ENCODE results near the gene BCORL1.

BCORL1 gene

DNA sequence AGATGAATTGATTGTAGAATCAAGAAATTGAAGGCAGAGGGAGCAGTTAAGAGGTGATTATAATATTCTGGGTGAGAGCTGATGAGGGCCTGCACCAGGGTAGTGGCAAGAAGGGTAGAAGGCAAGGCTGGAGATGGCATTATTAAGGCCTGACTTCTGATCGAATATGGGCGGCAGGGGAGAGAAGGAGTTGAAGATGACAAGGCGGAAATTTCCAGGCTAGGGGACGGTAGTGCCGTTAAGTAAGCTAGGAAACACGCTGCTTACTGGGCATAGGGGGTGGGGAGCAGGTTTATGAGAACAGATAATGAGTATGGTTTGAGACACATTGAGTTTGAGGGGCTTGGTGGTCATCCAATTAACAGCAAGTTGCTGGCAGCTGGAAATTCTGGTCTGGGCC lies 19.5 kb downstream of the BCORL1 start:
- no peaks in the 10 kb centered on the region for H4K20me1 ChIP-seq (ENCODE audit: insufficient read depth)
- no peak overlapping the region for H3K4me2 ChIP-seq
- no peak overlapping the region for H3K4me3 ChIP-seq (IDR thresholded peaks at IDR 0.05; ENCODE audit: insufficient read depth, low read depth, low read length)
- H3K27me3 ChIP-seq (ENCODE audit: insufficient read depth, low read depth): no peaks in the 10 kb centered on the region
- no peaks in the 10 kb centered on the region for H3K79me2 ChIP-seq (ENCODE audit: insufficient read depth, low read depth)
- no peaks in the 10 kb centered on the region for H3K36me3 ChIP-seq (ENCODE audit: insufficient read depth)
- H2AFZ ChIP-seq (ENCODE audit: low read depth): no peak overlapping the region
- no peak overlapping the region for H3K27ac ChIP-seq
- TF ChIP-seq, protein P1, sequence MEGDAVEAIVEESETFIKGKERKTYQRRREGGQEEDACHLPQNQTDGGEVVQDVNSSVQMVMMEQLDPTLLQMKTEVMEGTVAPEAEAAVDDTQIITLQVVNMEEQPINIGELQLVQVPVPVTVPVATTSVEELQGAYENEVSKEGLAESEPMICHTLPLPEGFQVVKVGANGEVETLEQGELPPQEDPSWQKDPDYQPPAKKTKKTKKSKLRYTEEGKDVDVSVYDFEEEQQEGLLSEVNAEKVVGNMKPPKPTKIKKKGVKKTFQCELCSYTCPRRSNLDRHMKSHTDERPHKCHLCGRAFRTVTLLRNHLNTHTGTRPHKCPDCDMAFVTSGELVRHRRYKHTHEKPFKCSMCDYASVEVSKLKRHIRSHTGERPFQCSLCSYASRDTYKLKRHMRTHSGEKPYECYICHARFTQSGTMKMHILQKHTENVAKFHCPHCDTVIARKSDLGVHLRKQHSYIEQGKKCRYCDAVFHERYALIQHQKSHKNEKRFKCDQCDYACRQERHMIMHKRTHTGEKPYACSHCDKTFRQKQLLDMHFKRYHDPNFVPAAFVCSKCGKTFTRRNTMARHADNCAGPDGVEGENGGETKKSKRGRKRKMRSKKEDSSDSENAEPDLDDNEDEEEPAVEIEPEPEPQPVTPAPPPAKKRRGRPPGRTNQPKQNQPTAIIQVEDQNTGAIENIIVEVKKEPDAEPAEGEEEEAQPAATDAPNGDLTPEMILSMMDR (conservative IDR thresholded peaks at IDR 0.05; ENCODE audit: low read depth, low read length): no peak
- no peaks in the 10 kb centered on the region for H3K4me1 ChIP-seq (ENCODE audit: low read depth, poor library complexity, severe bottlenecking)
- H3K9ac ChIP-seq: no peak overlapping the region

DNA sequence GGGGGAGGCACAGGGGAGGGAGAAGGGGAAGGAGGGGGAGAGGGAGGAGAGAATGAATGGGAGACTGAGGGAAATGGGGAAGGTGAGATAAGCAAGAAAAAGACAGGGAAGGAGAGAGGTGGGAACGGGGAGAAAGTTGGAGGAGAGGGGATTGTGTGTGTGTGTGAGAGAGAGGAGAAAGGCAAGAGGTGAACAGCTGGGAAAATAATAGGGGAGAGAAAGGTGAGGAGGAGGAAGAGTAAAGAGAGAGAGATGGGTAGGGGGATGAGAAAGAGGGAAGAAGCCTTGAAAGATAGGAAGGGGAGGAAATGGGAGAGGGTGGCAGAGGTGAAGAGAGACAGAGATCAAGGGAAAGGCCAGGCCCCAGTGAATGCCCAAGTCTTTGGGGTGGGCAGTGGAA lies 20.1 kb downstream of the BCORL1 start:
- Histone ChIP-seq H2AFZ (ENCODE audit: low read depth) (no peak overlapping the region), H3K4me1 (ENCODE audit: low read depth, poor library complexity, severe bottlenecking) (no peaks in the 10 kb centered on the region), H3K27me3 (ENCODE audit: insufficient read depth, low read depth) (no peaks in the 10 kb centered on the region), H3K4me2 (no peak overlapping the region), H3K9ac (no peak overlapping the region), H3K79me2 (ENCODE audit: insufficient read depth, low read depth) (no peaks in the 10 kb centered on the region), H3K4me3 (IDR thresholded peaks at IDR 0.05; ENCODE audit: insufficient read depth, low read depth, low read length) (no peak overlapping the region), H3K27ac (no peak overlapping the region), H3K36me3 (ENCODE audit: insufficient read depth) (no peaks in the 10 kb centered on the region), H4K20me1 (ENCODE audit: insufficient read depth) (no peaks in the 10 kb centered on the region)
- TF ChIP-seq, protein P1 (conservative IDR thresholded peaks at IDR 0.05; ENCODE audit: low read depth, low read length): no peak

DNA sequence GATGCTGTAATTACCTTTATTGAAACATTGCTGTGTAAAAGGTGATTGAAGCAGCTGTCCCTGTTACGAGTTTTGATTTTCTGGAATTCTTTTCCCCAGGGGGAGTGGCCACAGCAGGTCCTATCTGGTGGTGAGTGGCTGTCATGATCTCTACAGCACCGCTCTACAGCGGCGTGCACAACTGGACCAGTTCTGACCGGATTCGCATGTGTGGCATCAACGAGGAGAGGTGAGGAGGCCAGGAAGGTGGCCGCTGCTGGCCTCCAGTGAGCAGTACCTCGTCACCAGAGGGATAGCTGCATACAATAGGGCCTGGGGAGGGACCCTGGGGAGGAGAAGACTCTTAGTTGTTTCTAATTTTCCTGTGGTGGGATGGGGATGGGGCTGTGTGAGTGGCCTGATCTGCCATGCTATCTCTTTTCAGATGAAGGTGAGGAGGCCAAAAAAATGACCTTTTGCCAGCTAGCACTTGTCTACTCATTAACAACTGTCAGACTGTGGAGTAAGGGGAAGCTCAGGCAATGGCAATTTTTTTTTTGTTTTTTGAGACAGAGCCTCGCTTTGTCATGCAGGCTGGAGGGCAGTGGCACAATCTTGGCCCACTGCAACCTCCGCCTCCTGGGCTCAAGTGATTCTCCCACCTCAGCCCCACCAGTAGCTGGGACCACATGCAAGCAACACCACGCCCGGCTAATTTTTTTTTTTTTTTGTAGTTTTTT lies 22.8 kb downstream of the BCORL1 start:
- Histone ChIP-seq H4K20me1 (ENCODE audit: insufficient read depth) (no peaks in the 10 kb centered on the region), H3K9ac (no peak overlapping the region), H3K27ac (no peak overlapping the region), H3K4me3 (IDR thresholded peaks at IDR 0.05; ENCODE audit: insufficient read depth, low read depth, low read length) (no peak overlapping the region), H3K27me3 (ENCODE audit: insufficient read depth, low read depth) (no peaks in the 10 kb centered on the region), H3K4me2 (no peak overlapping the region), H2AFZ (ENCODE audit: low read depth) (no peak overlapping the region), H3K36me3 (ENCODE audit: insufficient read depth) (no peaks in the 10 kb centered on the region), H3K4me1 (ENCODE audit: low read depth, poor library complexity, severe bottlenecking) (no peaks in the 10 kb centered on the region), H3K79me2 (ENCODE audit: insufficient read depth, low read depth) (no peaks in the 10 kb centered on the region)
- TF ChIP-seq, protein P1 (conservative IDR thresholded peaks at IDR 0.05; ENCODE audit: low read depth, low read length): no peak

DNA sequence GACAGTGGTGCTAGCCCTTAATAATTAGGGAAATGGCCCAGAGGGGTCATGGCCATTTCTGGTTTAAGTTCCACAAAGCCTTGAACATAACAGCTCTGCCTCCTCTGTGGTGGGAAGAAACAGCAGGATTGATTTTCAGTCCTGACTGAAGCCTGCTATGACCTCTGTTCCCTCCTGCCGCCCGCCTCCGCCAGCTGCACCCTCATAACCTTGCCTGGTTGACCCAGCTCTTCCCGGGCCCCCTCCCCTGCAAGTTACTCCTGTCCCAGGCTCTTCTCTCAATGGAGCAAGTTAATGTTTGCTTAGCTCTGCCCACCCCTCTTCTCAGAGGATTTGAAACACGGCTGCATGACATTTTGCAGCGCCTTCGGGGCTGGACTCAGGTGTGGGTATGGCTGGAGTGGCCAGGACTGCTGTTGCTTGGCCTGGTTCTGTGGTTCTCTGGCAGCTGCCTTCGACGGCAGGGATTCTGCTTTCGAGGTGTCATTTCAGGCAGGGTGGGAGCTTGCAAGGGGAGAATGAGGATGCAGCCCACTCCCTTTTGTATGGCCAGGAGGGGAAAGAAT lies 27.3 kb downstream of the BCORL1 start:
- H3K9ac ChIP-seq: no peak overlapping the region
- no peaks in the 10 kb centered on the region for H3K27me3 ChIP-seq (ENCODE audit: insufficient read depth, low read depth)
- H3K4me3 ChIP-seq (IDR thresholded peaks at IDR 0.05; ENCODE audit: insufficient read depth, low read depth, low read length): no peak overlapping the region
- H2AFZ ChIP-seq (ENCODE audit: low read depth): no peak overlapping the region
- H3K79me2 ChIP-seq (ENCODE audit: insufficient read depth, low read depth): no peaks in the 10 kb centered on the region
- no peaks in the 10 kb centered on the region for H3K4me1 ChIP-seq (ENCODE audit: low read depth, poor library complexity, severe bottlenecking)
- H3K27ac ChIP-seq: no peak overlapping the region
- H3K36me3 ChIP-seq (ENCODE audit: insufficient read depth): no peaks in the 10 kb centered on the region
- TF ChIP-seq, protein P1 (conservative IDR thresholded peaks at IDR 0.05; ENCODE audit: low read depth, low read length): no peak
- H3K4me2 ChIP-seq: no peak overlapping the region
- no peaks in the 10 kb centered on the region for H4K20me1 ChIP-seq (ENCODE audit: insufficient read depth)
